CD14-positive monocyte (primary cell): ENCODE data around the gene SUFU. TPM values are rescaled to one million over a fixed set of nuclear protein-coding genes. Genes with fewer than 3 reads are reported as not detected.
A peak's percentile ranks its signal among the peaks of the same experiment; 100 is the strongest.

Source experiments
- DNase-seq, 3 donors: peaks; one replicate each; pipeline ENCODE4 v3.0.0-alpha.2; 2011 to 2022
- H2AFZ ChIP-seq: 2 replicates; pipeline ENCODE4 v1.6.0; 2012; ENCODE audit warnings: mild to moderate bottlenecking, low read depth, low read length, inconsistent platforms; ENCODE audit not compliant: insufficient read depth, poor library complexity, severe bottlenecking
- H3K27ac ChIP-seq, 2 donors: 1 replicate in 1 of 2; 2 replicates in 1 of 2; pipeline ENCODE4 v1.5.1; 2012 to 2013; ENCODE audit warnings: low read length in 2 of 2, control low read depth in 1 of 2, inconsistent platforms in 1 of 2, low read depth in 1 of 2, mild to moderate bottlenecking in 1 of 2
- H3K27me3 ChIP-seq, 2 donors: one replicate each; pipeline versions ENCODE4 v1.6.0 to v1.6.1; 2011 to 2013; ENCODE audit warnings: low read length in 2 of 2; ENCODE audit not compliant: control insufficient read depth in 2 of 2, insufficient read depth in 2 of 2
- H3K36me3 ChIP-seq, 2 donors: replicated peaks in 1 of 2; 1 replicate in 1 of 2; 2 replicates in 1 of 2; pipeline versions ENCODE4 v1.5.1 to v1.6.1; 2012 to 2013; ENCODE audit warnings: low read length in 2 of 2, control low read depth in 1 of 2, inconsistent platforms in 1 of 2, mild to moderate bottlenecking in 1 of 2; ENCODE audit not compliant: insufficient read depth in 2 of 2, control insufficient read depth in 1 of 2
- H3K4me1 ChIP-seq, 2 donors: 1 replicate in 1 of 2; 2 replicates in 1 of 2; pipeline versions ENCODE4 v1.5.1 to v1.6.1; 2012 to 2013; ENCODE audit warnings: low read length in 2 of 2, control low read depth in 1 of 2, inconsistent platforms in 1 of 2, mild to moderate bottlenecking in 1 of 2, moderate library complexity in 1 of 2; ENCODE audit not compliant: insufficient read depth in 2 of 2, control insufficient read depth in 1 of 2
- H3K4me2 ChIP-seq: replicated peaks from 2 replicates; pipeline ENCODE3; 2012; ENCODE audit warnings: low read length, moderate library complexity, mild to moderate bottlenecking; ENCODE audit not compliant: poor library complexity, severe bottlenecking; ENCODE audit errors: extremely low read depth
- H3K4me3 ChIP-seq, 3 experiments: fragments of 200-600 bp in 1 of 3; sonication (generic) in 1 of 3; replicated peaks in 1 of 3; 1 replicate in 2 of 3; 2 replicates in 1 of 3; pipeline ENCODE4 v1.5.1; 2011 to 2013; ENCODE audit warnings: low read length in 3 of 3, mild to moderate bottlenecking in 3 of 3, control low read depth in 2 of 3, low read depth in 2 of 3, inconsistent platforms in 1 of 3, moderate library complexity in 1 of 3
- H3K79me2 ChIP-seq: 2 replicates; pipeline ENCODE4 v1.6.0; 2012; ENCODE audit warnings: mild to moderate bottlenecking, control low read depth, inconsistent platforms, low read length, moderate library complexity; ENCODE audit not compliant: insufficient read depth
- H3K9ac ChIP-seq: 2 replicates; pipeline ENCODE4 v1.6.0; 2017; ENCODE audit warnings: low read length, mild to moderate bottlenecking; ENCODE audit not compliant: insufficient read depth, poor library complexity, severe bottlenecking
- H3K9me3 ChIP-seq, 2 donors: replicated peaks in 1 of 2; 1 replicate in 1 of 2; 2 replicates in 1 of 2; pipeline versions ENCODE4 v1.5.1 to v1.6.1; 2012 to 2013; ENCODE audit warnings: low read length in 2 of 2, control low read depth in 1 of 2; ENCODE audit not compliant: control insufficient read depth in 1 of 2, insufficient read depth in 1 of 2
- H4K20me1 ChIP-seq: 2 replicates; pipeline ENCODE4 v1.6.0; 2012; ENCODE audit warnings: mild to moderate bottlenecking, low read length, control low read depth, moderate library complexity; ENCODE audit not compliant: insufficient read depth
- H3K27ac Mint-ChIP-seq, 7 donors: one replicate each; pipeline ENCODE4 v1.8.0; 2020; ENCODE audit warnings: mild to moderate bottlenecking in 7 of 7, mixed read lengths in 7 of 7, moderate library complexity in 6 of 7, inconsistent platforms in 2 of 7
- H3K27me3 Mint-ChIP-seq, 3 donors: one replicate each; pipeline ENCODE4 v1.8.0; 2021 to 2022; ENCODE audit warnings: low read depth in 3 of 3, mild to moderate bottlenecking in 3 of 3, mixed read lengths in 3 of 3, moderate library complexity in 3 of 3, inconsistent platforms in 1 of 3
- H3K36me3 Mint-ChIP-seq, 2 donors: one replicate each; pipeline ENCODE4 v1.8.0; 2020; ENCODE audit warnings: mixed read lengths in 2 of 2, inconsistent platforms in 1 of 2, mild to moderate bottlenecking in 1 of 2
- H3K4me1 Mint-ChIP-seq: one replicate; pipeline ENCODE4 v1.8.0; 2020; ENCODE audit warnings: mild to moderate bottlenecking, mixed read lengths
- H3K4me3 Mint-ChIP-seq, 2 donors: one replicate each; pipeline ENCODE4 v1.8.0; 2020; ENCODE audit warnings: mild to moderate bottlenecking in 2 of 2, mixed read lengths in 2 of 2, moderate library complexity in 1 of 2
- H3K9me3 Mint-ChIP-seq, 7 donors: one replicate each; pipeline ENCODE4 v1.8.0; 2020 to 2022; ENCODE audit warnings: mixed read lengths in 7 of 7, mild to moderate bottlenecking in 6 of 7, moderate library complexity in 6 of 7, inconsistent platforms in 2 of 7
- CTCF ChIP-seq: fragments of 200-600 bp; IDR thresholded peaks from one replicate; pipeline ENCODE4 v1.8.0; 2022; ENCODE audit warnings: antibody characterized with exemption, mild to moderate bottlenecking
- WGBS: methylation state at CpG from one replicate; pipeline ENCODE4 v1.1.5; 2013; ENCODE audit warnings: missing lambda C conversion rate; ENCODE audit not compliant: insufficient coverage; 5-methylcytosine and 5-hydroxymethylcytosine counted together
- intact Hi-C, 2 donors: fragments of 100-400 bp; cut with micrococcal nuclease; formaldehyde crosslinking; loops; one replicate each; pipeline versions ENCODE4 v1.15.0 to v1.15.1; 2023
- polyA plus RNA-seq, 3 donors: library from polyadenylated mRNA; depleted of rRNA in 1 of 3; unstranded in 2 of 3; stranded (reverse) in 1 of 3; fragments of 300-500 nt in 2 of 3; fragments of >200 nt in 1 of 3; fragmentation: Illumina TruSeq in 2 of 3; gene quantifications; 1 replicate in 2 of 3; 2 replicates in 1 of 3; pipeline ENCODE4 v1.2.3, GENCODE V29; 2012 to 2021

The SUFU gene
- polyA plus RNA-seq, 3 donors = 3.2 to 10.0 (median 5.7) TPM

- Mint-ChIP-seq H3K4me3 (no peak overlapping the region), H3K9me3 (no peaks in the 10 kb centered on the region), H3K27me3 (peaks cover 0 to 3% (median 0%) of the 10 kb centered on the region in 3 donors), H3K36me3 (peaks cover 44 to 75% of the 10 kb centered on the region in 2 donors), H3K4me1 (peaks cover 23% of the 10 kb centered on the region), H3K27ac (peak overlapping the region in 4 of 7 donors; percentile 21 to 70 (median 40))
- no peak for DNase-seq
- Histone ChIP-seq H3K4me2 (no peak overlapping the region), H3K36me3 (peaks cover 35 to 55% of the 10 kb centered on the region in 2 donors), H3K9me3 (no peaks in the 10 kb centered on the region), H3K79me2 (no peaks in the 10 kb centered on the region), H4K20me1 (no peaks in the 10 kb centered on the region), H3K4me3 (no peak overlapping the region), H3K9ac (no peak overlapping the region), H3K27me3 (no peaks in the 10 kb centered on the region), H3K27ac (no peak overlapping the region), H2AFZ (no peak overlapping the region), H3K4me1 (peaks cover 18 to 20% of the 10 kb centered on the region in 2 donors)
- no peak for TF ChIP-seq CTCF
- intact Hi-C loops = no loop called here
- WGBS = 83% methylated on average over 10 of the region's 12 CpGs
These were observed 121.2 kb downstream of the SUFU start for GRCh38 chr10:102624751-102625645.

- no peak overlapping the region for H3K4me3 Mint-ChIP-seq
- peaks cover 49 to 75% of the 10 kb centered on the region in 2 donors for H3K36me3 Mint-ChIP-seq
- intact Hi-C loops = no loop called here
- H3K27ac Mint-ChIP-seq = peak overlapping the region in 6 of 7 donors; percentile 20 to 73 (median 46)
- Histone ChIP-seq H3K79me2 (no peaks in the 10 kb centered on the region), H3K9me3 (no peaks in the 10 kb centered on the region), H3K36me3 (peaks cover 35 to 55% of the 10 kb centered on the region in 2 donors), H3K9ac (no peak overlapping the region), H3K27me3 (no peaks in the 10 kb centered on the region), H3K4me3 (no peak overlapping the region), H4K20me1 (no peaks in the 10 kb centered on the region), H3K27ac (peak overlapping the region; percentile 44 to 47), H3K4me1 (peaks cover 23 to 24% of the 10 kb centered on the region in 2 donors), H2AFZ (no peak overlapping the region), H3K4me2 (no peak overlapping the region)
- DNase-seq = peak in 1 of 3 donors; percentile 38
- peaks cover 28% of the 10 kb centered on the region for H3K4me1 Mint-ChIP-seq
- peaks cover 0 to 1% (median 0%) of the 10 kb centered on the region in 3 donors for H3K27me3 Mint-ChIP-seq
- H3K9me3 Mint-ChIP-seq = no peaks in the 10 kb centered on the region
- WGBS = 63% methylated on average over 8 of the region's 10 CpGs
- no peak for TF ChIP-seq CTCF
These were observed 122.4 kb downstream of the SUFU start for GRCh38 chr10:102626026-102626685.
